ENCODE measurements around the gene ASB18. TPM values are rescaled to one million over a fixed set of nuclear protein-coding genes. Genes with fewer than 3 reads are reported as not detected.

The ASB18 gene
- total and polyA plus RNA-seq, 2 donors (not counting 3 experiments of a cell fraction or from before 2014, with no cell fraction given) = not detected

DNA sequence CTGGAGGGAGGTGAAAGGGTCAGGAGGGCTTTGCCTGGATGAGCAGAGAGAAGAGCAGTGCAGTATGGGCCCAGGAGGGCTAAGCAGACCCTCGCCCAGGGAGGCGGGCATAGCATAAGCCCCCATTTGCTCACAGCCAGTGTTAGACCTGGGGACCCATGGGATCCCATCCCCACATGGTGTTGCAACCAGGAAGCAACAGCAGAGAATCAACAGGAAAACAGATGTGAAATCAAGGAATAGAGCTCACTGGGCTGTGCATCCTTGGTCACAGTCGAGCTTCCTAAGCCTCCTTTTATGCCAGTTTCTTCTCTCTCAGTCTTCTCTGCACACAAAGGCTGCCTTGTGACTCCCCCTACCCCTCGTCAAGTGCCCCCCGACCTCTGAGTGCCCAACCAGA is 19.9 kb downstream of the ASB18 start:
- CTCF ChIA-PET = interaction anchor here (1.2 kb wide), 1 partner anchor 9 kb away, joined by 3 read pairs; no protein-coding TSS in a partner anchor
- BruUV-seq (replicated peaks) = no TSS peak
- Histone ChIP-seq H3K27ac (ENCODE audit: insufficient read depth, low read depth, low read length) (no peak overlapping the region), H3K9ac (replicated peaks; ENCODE audit: extremely low read depth, insufficient read depth, low read length) (no peak overlapping the region), H3K9me1 (replicated peaks; ENCODE audit: control insufficient read depth, extremely low read depth, insufficient read depth, low read length) (no peaks in the 10 kb centered on the region), H2AFZ (ENCODE audit: low read depth, low read length) (no peak overlapping the region), H3K36me3 (ENCODE audit: control insufficient read depth in 2 of 2, extremely low read depth in 1 of 2, insufficient read depth in 2 of 2, low read length in 2 of 2) (no peaks in the 10 kb centered on the region), H3K9me3 (replicated peaks; ENCODE audit: control insufficient read depth, insufficient read depth, low read length) (no peaks in the 10 kb centered on the region), H4K20me1 (replicated peaks; ENCODE audit: control insufficient read depth, extremely low read depth, insufficient read depth, low read length) (no peaks in the 10 kb centered on the region), H3K79me2 (ENCODE audit: control insufficient read depth, insufficient read depth, low read length) (no peaks in the 10 kb centered on the region), H3K4me1 (ENCODE audit: control insufficient read depth, extremely low read depth, insufficient read depth, low read length) (no peaks in the 10 kb centered on the region), H3K27me3 (ENCODE audit: control insufficient read depth in 2 of 2, insufficient read depth in 2 of 2, low read length in 2 of 2) (no peaks in the 10 kb centered on the region), H3K4me2 (ENCODE audit: insufficient read depth, low read length) (no peak overlapping the region), H3K4me3 (replicated peaks in 1 of 3; ENCODE audit: insufficient read depth in 1 of 3, low read depth in 1 of 3, low read length in 3 of 3) (no peak overlapping the region)
- POLR2A ChIA-PET = no interaction called here
- intact Hi-C loops (cut with micrococcal nuclease) = no loop called here
- TF ChIP-seq JUN (IDR thresholded peaks at IDR 0.05; ENCODE audit: borderline replicate concordance, insufficient read depth, insufficient read length, low read depth) = no peak
- no peak for TF ChIP-seq MYC (IDR thresholded peaks at IDR 0.05; ENCODE audit: low read depth, low read length)
- no peak for TF ChIP-seq EZH2 (IDR thresholded peaks at IDR 0.05; ENCODE audit: borderline replicate concordance, low read depth, low read length, severe bottlenecking)
- TF ChIP-seq, protein P1, sequence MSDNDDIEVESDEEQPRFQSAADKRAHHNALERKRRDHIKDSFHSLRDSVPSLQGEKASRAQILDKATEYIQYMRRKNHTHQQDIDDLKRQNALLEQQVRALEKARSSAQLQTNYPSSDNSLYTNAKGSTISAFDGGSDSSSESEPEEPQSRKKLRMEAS (IDR thresholded peaks at IDR 0.05; ENCODE audit: insufficient read depth, insufficient read length) = no peak
- no peak for TF ChIP-seq GATA2 (IDR thresholded peaks at IDR 0.05; ENCODE audit: insufficient read depth, insufficient read length, low read depth, low read length)
- TF ChIP-seq, protein P2, sequence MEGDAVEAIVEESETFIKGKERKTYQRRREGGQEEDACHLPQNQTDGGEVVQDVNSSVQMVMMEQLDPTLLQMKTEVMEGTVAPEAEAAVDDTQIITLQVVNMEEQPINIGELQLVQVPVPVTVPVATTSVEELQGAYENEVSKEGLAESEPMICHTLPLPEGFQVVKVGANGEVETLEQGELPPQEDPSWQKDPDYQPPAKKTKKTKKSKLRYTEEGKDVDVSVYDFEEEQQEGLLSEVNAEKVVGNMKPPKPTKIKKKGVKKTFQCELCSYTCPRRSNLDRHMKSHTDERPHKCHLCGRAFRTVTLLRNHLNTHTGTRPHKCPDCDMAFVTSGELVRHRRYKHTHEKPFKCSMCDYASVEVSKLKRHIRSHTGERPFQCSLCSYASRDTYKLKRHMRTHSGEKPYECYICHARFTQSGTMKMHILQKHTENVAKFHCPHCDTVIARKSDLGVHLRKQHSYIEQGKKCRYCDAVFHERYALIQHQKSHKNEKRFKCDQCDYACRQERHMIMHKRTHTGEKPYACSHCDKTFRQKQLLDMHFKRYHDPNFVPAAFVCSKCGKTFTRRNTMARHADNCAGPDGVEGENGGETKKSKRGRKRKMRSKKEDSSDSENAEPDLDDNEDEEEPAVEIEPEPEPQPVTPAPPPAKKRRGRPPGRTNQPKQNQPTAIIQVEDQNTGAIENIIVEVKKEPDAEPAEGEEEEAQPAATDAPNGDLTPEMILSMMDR (IDR thresholded peaks at IDR 0.05; ENCODE audit: extremely low read depth in 1 of 2, insufficient read depth in 1 of 2, low read depth in 1 of 2, low read length in 2 of 2) = no peak
- no peak for TF ChIP-seq POLR2A (IDR thresholded peaks at IDR 0.05; ENCODE audit: low read depth, low read length)
- no peak for TF ChIP-seq FOS (IDR thresholded peaks at IDR 0.05; ENCODE audit: borderline replicate concordance, insufficient read depth, low read length)
- dilution Hi-C loops (cut with MboI; ENCODE audit: extremely low pct_ligation_motif_present, low sequenced_read_pairs) = no loop called here
- FAIRE-seq (no peak), DNase-seq (ENCODE audit: low read depth, low spot score) (no peak)

Measured in endothelial cell of umbilical vein (primary cell).